ENCODE data around the gene RPH3AL.
A peak's percentile ranks its signal among the peaks of the same experiment; 100 is the strongest.

Gene RPH3AL

GRCh38 chr17:291587-291986 is 61.0 kb downstream of the RPH3AL start:
- TF ChIP-seq CTCF (IDR thresholded peaks at IDR 0.05; ENCODE audit: low read depth, low read length), result no peak
- DNase-seq, result no peak
- H3K36me3 ChIP-seq, result peaks cover 4% of the 10 kb centered on the region; the same call in 1 of the 2 replicates

GRCh38 chr17:290626-291025 is 62.0 kb downstream of the RPH3AL start:
- no peak for TF ChIP-seq CTCF (IDR thresholded peaks at IDR 0.05; ENCODE audit: low read depth, low read length)
- peak overlapping the region; percentile 83 for H3K27ac ChIP-seq
- H3K36me3 ChIP-seq, result peaks cover 4% of the 10 kb centered on the region; the same call in 1 of the 2 replicates
- H3K4me3 ChIP-seq (ENCODE audit: low read depth, low read length), result no peak overlapping the region
- H3K9me3 ChIP-seq (ENCODE audit: severe bottlenecking), result no peaks in the 10 kb centered on the region
- no peaks in the 10 kb centered on the region for H3K27me3 ChIP-seq (ENCODE audit: insufficient read depth, low read depth, severe bottlenecking)
- no peak for DNase-seq

More at GRCh38 chr17:291587-291986, 61.0 kb downstream of the RPH3AL start:
- Histone ChIP-seq H3K27ac (peak overlapping the region; percentile 83), H3K27me3 (ENCODE audit: insufficient read depth, low read depth, severe bottlenecking) (no peaks in the 10 kb centered on the region), H3K4me3 (ENCODE audit: low read depth, low read length) (no peak overlapping the region), H3K9me3 (ENCODE audit: severe bottlenecking) (no peaks in the 10 kb centered on the region)

GRCh38 chr17:290121-290521 is 62.5 kb downstream of the RPH3AL start:
- no peak for TF ChIP-seq CTCF (IDR thresholded peaks at IDR 0.05; ENCODE audit: low read depth, low read length)

GRCh38 chr17:289409-289808 is 63.2 kb downstream of the RPH3AL start:
- Histone ChIP-seq H3K36me3 (peaks cover 4% of the 10 kb centered on the region; the same call in 1 of the 2 replicates), H3K9me3 (ENCODE audit: severe bottlenecking) (no peaks in the 10 kb centered on the region), H3K27ac (no peak overlapping the region), H3K27me3 (ENCODE audit: insufficient read depth, low read depth, severe bottlenecking) (no peaks in the 10 kb centered on the region), H3K4me3 (ENCODE audit: low read depth, low read length) (no peak overlapping the region)
- no peak for TF ChIP-seq CTCF (IDR thresholded peaks at IDR 0.05; ENCODE audit: low read depth, low read length)
- no peak for DNase-seq

More at GRCh38 chr17:290121-290521, 62.5 kb downstream of the RPH3AL start:
- no peaks in the 10 kb centered on the region for H3K27me3 ChIP-seq (ENCODE audit: insufficient read depth, low read depth, severe bottlenecking)
- H3K9me3 ChIP-seq (ENCODE audit: severe bottlenecking), result no peaks in the 10 kb centered on the region
- H3K4me3 ChIP-seq (ENCODE audit: low read depth, low read length), result no peak overlapping the region
- peak overlapping the region; percentile 83 for H3K27ac ChIP-seq
- DNase-seq, result no peak
- H3K36me3 ChIP-seq, result peaks cover 4% of the 10 kb centered on the region; the same call in 1 of the 2 replicates

- TF ChIP-seq CTCF (IDR thresholded peaks at IDR 0.05; ENCODE audit: low read depth, low read length), result no peak
- H3K9me3 ChIP-seq (ENCODE audit: severe bottlenecking), result no peaks in the 10 kb centered on the region
- H3K36me3 ChIP-seq, result peaks cover 4% of the 10 kb centered on the region; the same call in 1 of the 2 replicates
- H3K4me3 ChIP-seq (ENCODE audit: low read depth, low read length), result no peak overlapping the region
- no peaks in the 10 kb centered on the region for H3K27me3 ChIP-seq (ENCODE audit: insufficient read depth, low read depth, severe bottlenecking)
- DNase-seq, result no peak
- H3K27ac ChIP-seq, result no peak overlapping the region
Measured at GRCh38 chr17:288802-289356, 63.7 kb downstream of the RPH3AL start.

GRCh38 chr17:286571-286970 is 66.0 kb downstream of the RPH3AL start:
- Histone ChIP-seq H3K4me3 (ENCODE audit: low read depth, low read length) (no peak overlapping the region), H3K9me3 (ENCODE audit: severe bottlenecking) (no peaks in the 10 kb centered on the region), H3K27me3 (ENCODE audit: insufficient read depth, low read depth, severe bottlenecking) (no peaks in the 10 kb centered on the region), H3K27ac (no peak overlapping the region), H3K36me3 (peaks cover 4% of the 10 kb centered on the region; the same call in 1 of the 2 replicates)
- TF ChIP-seq CTCF (IDR thresholded peaks at IDR 0.05; ENCODE audit: low read depth, low read length), result no peak
- DNase-seq, result no peak
